SU-DHL-6 (cell line): ENCODE data around the gene PRKD1.

Experiments
- CTCF ChIP-seq: fragments of 200-600 bp; sonication (generic); IDR thresholded peaks from one replicate; pipeline ENCODE4 v1.5.1; 2017; ENCODE audit warnings: antibody characterized with exemption, mild to moderate bottlenecking, low read length, moderate library complexity; ENCODE audit not compliant: insufficient read depth, poor library complexity, severe bottlenecking
- EZH2phosphoT487 ChIP-seq: fragments of 200-600 bp; sonication (generic), shearing (Covaris generic); conservative IDR thresholded peaks from 2 replicates; pipeline ENCODE4 v1.6.1; 2018; ENCODE audit warnings: mild to moderate bottlenecking, antibody characterized with exemption, low read length, moderate library complexity, mixed read lengths

DNA sequence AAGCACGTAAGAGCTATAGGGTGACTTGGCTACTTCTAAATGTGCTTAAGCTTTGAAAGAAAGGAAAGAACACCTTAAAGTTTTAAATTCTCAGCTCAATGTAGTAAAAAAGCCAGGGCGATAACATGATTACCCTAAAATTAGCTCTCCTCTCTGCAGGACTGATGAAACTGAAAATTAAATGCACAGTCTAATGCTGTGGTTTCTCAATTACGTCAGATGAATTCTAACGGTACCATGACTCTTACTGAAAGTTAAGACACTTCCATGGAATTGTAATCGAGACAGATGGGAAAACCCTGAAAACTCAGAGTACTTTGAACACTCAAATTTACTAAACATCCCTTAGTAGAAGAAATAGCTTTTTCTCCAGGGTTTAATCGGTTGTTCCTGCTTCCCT is 25.9 kb upstream of the PRKD1 start:
- TF ChIP-seq CTCF (no peak), EZH2phosphoT487 (no peak)
